ENCODE data around the gene ARID2. TPM values are rescaled to one million over a fixed set of nuclear protein-coding genes. Genes with fewer than 3 reads are reported as not detected.

Gene ARID2
- total and polyA plus RNA-seq, 10 of the 15 experiments (the other 5 are each of a cell fraction or from before 2014, with no cell fraction given), result 9.2 to 29.8 (median 20.3) TPM

GRCh38 chr12:45781080-45781479 is 51.6 kb downstream of the ARID2 start:
- no peak for FAIRE-seq
- Histone ChIP-seq H4K20me1 (ENCODE audit: control insufficient read depth, insufficient read depth) (no peaks in the 10 kb centered on the region), H3K27ac (ENCODE audit: control insufficient read depth, insufficient read depth) (no peak overlapping the region), H3K79me2 (ENCODE audit: control insufficient read depth, insufficient read depth, low read length) (peaks cover 13% of the 10 kb centered on the region), H3K27me3 (replicated peaks in 1 of 2; ENCODE audit: control insufficient read depth in 2 of 2, insufficient read depth in 2 of 2, low read length in 1 of 2) (no peaks in the 10 kb centered on the region), H2AFZ (ENCODE audit: control insufficient read depth, low read depth, low read length) (no peak overlapping the region), H3K9ac (ENCODE audit: control insufficient read depth, insufficient read depth, low read length) (no peak overlapping the region), H3K36me3 (ENCODE audit: control insufficient read depth in 2 of 2, insufficient read depth in 2 of 2, low read length in 1 of 2) (no peaks in the 10 kb centered on the region), H3K4me3 (no peak overlapping the region), H3K9me3 (replicated peaks; ENCODE audit: control insufficient read depth, insufficient read depth, low read length) (no peaks in the 10 kb centered on the region), H3K4me2 (ENCODE audit: control insufficient read depth, insufficient read depth) (no peak overlapping the region), H3K4me1 (ENCODE audit: control insufficient read depth, insufficient read depth, low read length) (no peaks in the 10 kb centered on the region)
- TF ChIP-seq BCL11A (IDR thresholded peaks at IDR 0.05; ENCODE audit: low read depth, low read length), result no peak
- no peak for TF ChIP-seq LARP7 (IDR thresholded peaks at IDR 0.05)
- no peak for TF ChIP-seq NR2C2 (IDR thresholded peaks at IDR 0.05; ENCODE audit: borderline replicate concordance, control insufficient read depth, insufficient read length, low read depth)
- TF ChIP-seq SREBF1 (IDR thresholded peaks at IDR 0.05; ENCODE audit: low read length), result no peak
- TF ChIP-seq ATF7 (IDR thresholded peaks at IDR 0.05; ENCODE audit: low read depth), result no peak
- TF ChIP-seq, protein P1, sequence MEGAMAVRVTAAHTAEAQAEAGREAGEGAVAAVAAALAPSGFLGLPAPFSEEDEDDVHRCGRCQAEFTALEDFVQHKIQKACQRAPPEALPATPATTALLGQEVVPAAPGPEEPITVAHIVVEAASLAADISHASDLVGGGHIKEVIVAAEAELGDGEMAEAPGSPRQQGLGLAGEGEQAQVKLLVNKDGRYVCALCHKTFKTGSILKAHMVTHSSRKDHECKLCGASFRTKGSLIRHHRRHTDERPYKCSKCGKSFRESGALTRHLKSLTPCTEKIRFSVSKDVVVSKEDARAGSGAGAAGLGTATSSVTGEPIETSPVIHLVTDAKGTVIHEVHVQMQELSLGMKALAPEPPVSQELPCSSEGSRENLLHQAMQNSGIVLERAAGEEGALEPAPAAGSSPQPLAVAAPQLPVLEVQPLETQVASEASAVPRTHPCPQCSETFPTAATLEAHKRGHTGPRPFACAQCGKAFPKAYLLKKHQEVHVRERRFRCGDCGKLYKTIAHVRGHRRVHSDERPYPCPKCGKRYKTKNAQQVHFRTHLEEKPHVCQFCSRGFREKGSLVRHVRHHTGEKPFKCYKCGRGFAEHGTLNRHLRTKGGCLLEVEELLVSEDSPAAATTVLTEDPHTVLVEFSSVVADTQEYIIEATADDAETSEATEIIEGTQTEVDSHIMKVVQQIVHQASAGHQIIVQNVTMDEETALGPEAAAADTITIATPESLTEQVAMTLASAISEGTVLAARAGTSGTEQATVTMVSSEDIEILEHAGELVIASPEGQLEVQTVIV (IDR thresholded peaks at IDR 0.05; ENCODE audit: borderline replicate concordance, partially characterized antibody), result no peak
- TF ChIP-seq PKNOX1 (IDR thresholded peaks at IDR 0.05), result no peak
- TF ChIP-seq, protein P2, sequence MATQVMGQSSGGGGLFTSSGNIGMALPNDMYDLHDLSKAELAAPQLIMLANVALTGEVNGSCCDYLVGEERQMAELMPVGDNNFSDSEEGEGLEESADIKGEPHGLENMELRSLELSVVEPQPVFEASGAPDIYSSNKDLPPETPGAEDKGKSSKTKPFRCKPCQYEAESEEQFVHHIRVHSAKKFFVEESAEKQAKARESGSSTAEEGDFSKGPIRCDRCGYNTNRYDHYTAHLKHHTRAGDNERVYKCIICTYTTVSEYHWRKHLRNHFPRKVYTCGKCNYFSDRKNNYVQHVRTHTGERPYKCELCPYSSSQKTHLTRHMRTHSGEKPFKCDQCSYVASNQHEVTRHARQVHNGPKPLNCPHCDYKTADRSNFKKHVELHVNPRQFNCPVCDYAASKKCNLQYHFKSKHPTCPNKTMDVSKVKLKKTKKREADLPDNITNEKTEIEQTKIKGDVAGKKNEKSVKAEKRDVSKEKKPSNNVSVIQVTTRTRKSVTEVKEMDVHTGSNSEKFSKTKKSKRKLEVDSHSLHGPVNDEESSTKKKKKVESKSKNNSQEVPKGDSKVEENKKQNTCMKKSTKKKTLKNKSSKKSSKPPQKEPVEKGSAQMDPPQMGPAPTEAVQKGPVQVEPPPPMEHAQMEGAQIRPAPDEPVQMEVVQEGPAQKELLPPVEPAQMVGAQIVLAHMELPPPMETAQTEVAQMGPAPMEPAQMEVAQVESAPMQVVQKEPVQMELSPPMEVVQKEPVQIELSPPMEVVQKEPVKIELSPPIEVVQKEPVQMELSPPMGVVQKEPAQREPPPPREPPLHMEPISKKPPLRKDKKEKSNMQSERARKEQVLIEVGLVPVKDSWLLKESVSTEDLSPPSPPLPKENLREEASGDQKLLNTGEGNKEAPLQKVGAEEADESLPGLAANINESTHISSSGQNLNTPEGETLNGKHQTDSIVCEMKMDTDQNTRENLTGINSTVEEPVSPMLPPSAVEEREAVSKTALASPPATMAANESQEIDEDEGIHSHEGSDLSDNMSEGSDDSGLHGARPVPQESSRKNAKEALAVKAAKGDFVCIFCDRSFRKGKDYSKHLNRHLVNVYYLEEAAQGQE (IDR thresholded peaks at IDR 0.05; ENCODE audit: low read depth, low read length), result no peak
- TF ChIP-seq ZNF217 (IDR thresholded peaks at IDR 0.05), result no peak
- no peak for TF ChIP-seq CHD4 (IDR thresholded peaks at IDR 0.05)
- TF ChIP-seq MTA3 (IDR thresholded peaks at IDR 0.05; ENCODE audit: borderline replicate concordance, low read length), result no peak
- TF ChIP-seq CREB1 (IDR thresholded peaks at IDR 0.05; ENCODE audit: low read depth), result no peak
- TF ChIP-seq MEF2A (IDR thresholded peaks at IDR 0.05; ENCODE audit: insufficient read depth, low read depth, low read length), result no peak
- no peak for TF ChIP-seq NFXL1 (IDR thresholded peaks at IDR 0.05; ENCODE audit: borderline replicate concordance)
- TF ChIP-seq, protein P3, sequence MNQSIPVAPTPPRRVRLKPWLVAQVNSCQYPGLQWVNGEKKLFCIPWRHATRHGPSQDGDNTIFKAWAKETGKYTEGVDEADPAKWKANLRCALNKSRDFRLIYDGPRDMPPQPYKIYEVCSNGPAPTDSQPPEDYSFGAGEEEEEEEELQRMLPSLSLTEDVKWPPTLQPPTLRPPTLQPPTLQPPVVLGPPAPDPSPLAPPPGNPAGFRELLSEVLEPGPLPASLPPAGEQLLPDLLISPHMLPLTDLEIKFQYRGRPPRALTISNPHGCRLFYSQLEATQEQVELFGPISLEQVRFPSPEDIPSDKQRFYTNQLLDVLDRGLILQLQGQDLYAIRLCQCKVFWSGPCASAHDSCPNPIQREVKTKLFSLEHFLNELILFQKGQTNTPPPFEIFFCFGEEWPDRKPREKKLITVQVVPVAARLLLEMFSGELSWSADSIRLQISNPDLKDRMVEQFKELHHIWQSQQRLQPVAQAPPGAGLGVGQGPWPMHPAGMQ (IDR thresholded peaks at IDR 0.05; ENCODE audit: borderline replicate concordance), result no peak
- in situ Hi-C loops (cut with MboI), result no loop called here
- CTCF ChIA-PET, result interaction anchor here (1.5 kb wide), 1 partner anchor 18 kb away, joined by 3 read pairs; no protein-coding TSS in a partner anchor
- RAD21 ChIA-PET (ENCODE audit: unreplicated experiment), result no interaction called here
- no peak for ATAC-seq
- SMC1A ChIA-PET (ENCODE audit: uncharacterized antibody, unreplicated experiment), result interaction anchor here (1.3 to 1.4 kb wide), 2 partner anchors 9 to 18 kb away, joined by 3 to 5 read pairs; no protein-coding TSS in a partner anchor
- no TSS peak for BruUV-seq (replicated peaks)
- DNase-seq (ENCODE audit: low read depth, low spot score), result no peak
- intact Hi-C loops (cut with micrococcal nuclease; ENCODE audit: unreplicated experiment), result no loop called here
- POLR2A ChIA-PET, result no interaction called here
